ENCODE results near the gene KLF16. TPM values are rescaled to one million over a fixed set of nuclear protein-coding genes. Genes with fewer than 3 reads are reported as not detected.

KLF16 gene
- total and polyA plus RNA-seq, 10 of the 15 experiments (the other 5 are each of a cell fraction or from before 2014, with no cell fraction given), result 0.03 to 41.2 (median 2.6) TPM

DNA sequence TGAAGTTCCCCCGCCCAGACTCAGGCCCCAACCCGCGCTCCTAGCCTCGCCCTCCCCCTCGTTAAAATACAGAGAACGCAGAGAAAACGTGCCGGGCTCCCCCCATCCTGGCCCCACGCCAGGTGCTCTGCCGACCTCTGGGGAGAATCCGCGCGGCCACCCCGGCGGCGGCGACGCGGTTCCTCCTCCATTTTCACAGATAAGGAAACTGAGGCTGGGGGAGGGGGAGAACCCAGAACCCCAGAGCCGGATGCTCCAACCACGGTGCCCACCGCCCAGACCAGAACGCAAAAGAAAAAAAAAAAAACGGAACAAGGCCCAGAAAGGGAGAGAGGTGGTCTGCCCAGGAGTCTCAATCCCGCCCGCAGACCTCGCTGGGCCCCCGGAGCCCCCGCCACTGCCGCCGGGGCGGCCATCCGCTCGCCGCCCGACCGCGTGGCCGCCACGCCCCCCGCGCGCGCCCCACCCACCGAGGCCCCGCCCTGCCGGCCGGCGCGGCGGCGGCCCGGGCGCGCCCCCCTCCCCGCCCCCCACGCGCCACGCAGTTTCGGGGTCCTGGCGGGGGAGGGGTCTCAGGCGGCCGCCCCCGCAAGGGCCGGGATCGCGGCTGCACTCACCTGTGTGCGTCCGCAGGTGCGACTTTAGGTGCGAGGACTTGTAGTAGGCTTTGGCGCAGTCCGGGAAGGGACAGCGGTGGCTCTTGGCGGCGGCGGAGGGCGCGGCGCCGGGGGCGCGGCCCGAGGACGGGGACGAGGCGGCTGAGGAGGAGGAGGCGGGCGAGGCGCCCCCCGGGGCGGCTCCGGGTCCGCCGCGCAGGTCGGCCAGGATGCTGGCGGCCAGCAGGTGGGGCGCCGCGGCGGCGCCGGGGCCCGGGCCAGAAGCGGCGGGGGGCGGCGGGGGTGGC lies 703 bp downstream of the KLF16 start (continued):
- TF ChIP-seq, protein P1, sequence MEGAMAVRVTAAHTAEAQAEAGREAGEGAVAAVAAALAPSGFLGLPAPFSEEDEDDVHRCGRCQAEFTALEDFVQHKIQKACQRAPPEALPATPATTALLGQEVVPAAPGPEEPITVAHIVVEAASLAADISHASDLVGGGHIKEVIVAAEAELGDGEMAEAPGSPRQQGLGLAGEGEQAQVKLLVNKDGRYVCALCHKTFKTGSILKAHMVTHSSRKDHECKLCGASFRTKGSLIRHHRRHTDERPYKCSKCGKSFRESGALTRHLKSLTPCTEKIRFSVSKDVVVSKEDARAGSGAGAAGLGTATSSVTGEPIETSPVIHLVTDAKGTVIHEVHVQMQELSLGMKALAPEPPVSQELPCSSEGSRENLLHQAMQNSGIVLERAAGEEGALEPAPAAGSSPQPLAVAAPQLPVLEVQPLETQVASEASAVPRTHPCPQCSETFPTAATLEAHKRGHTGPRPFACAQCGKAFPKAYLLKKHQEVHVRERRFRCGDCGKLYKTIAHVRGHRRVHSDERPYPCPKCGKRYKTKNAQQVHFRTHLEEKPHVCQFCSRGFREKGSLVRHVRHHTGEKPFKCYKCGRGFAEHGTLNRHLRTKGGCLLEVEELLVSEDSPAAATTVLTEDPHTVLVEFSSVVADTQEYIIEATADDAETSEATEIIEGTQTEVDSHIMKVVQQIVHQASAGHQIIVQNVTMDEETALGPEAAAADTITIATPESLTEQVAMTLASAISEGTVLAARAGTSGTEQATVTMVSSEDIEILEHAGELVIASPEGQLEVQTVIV (IDR thresholded peaks at IDR 0.05; ENCODE audit: borderline replicate concordance, partially characterized antibody), result no peak
- TF ChIP-seq KDM1A (IDR thresholded peaks at IDR 0.05; ENCODE audit: borderline replicate concordance), result no peak
- TF ChIP-seq RFX5 (IDR thresholded peaks at IDR 0.05; ENCODE audit: low read depth, low read length), result no peak
- TF ChIP-seq MTA3 (IDR thresholded peaks at IDR 0.05; ENCODE audit: borderline replicate concordance, low read length), result no peak
- TF ChIP-seq, protein P2, sequence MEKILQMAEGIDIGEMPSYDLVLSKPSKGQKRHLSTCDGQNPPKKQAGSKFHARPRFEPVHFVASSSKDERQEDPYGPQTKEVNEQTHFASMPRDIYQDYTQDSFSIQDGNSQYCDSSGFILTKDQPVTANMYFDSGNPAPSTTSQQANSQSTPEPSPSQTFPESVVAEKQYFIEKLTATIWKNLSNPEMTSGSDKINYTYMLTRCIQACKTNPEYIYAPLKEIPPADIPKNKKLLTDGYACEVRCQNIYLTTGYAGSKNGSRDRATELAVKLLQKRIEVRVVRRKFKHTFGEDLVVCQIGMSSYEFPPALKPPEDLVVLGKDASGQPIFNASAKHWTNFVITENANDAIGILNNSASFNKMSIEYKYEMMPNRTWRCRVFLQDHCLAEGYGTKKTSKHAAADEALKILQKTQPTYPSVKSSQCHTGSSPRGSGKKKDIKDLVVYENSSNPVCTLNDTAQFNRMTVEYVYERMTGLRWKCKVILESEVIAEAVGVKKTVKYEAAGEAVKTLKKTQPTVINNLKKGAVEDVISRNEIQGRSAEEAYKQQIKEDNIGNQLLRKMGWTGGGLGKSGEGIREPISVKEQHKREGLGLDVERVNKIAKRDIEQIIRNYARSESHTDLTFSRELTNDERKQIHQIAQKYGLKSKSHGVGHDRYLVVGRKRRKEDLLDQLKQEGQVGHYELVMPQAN (conservative IDR thresholded peaks at IDR 0.05), result peak; percentile 76
- TF ChIP-seq SP1 (IDR thresholded peaks at IDR 0.05; ENCODE audit: low read depth, low read length), result no peak
- no peak for TF ChIP-seq RELA (IDR thresholded peaks at IDR 0.05; ENCODE audit: borderline replicate concordance, partially characterized antibody)
- no peak for TF ChIP-seq NR2C1 (IDR thresholded peaks at IDR 0.05)
- TF ChIP-seq SIN3A (IDR thresholded peaks at IDR 0.05; ENCODE audit: low read depth, low read length), result 0 out of 2 replicates have a peak, but pooled peaks have one; percentile 53
- peak; percentile 44; the same call in 1 of the 2 replicates for TF ChIP-seq GATAD2B (conservative IDR thresholded peaks at IDR 0.05; ENCODE audit: low read depth)
